Colonic mucosa (tissue), 4 donors: Measurements from ENCODE around the gene NKAIN2. TPM values are rescaled to one million over a fixed set of nuclear protein-coding genes. Genes with fewer than 3 reads are reported as not detected.
A peak's percentile ranks its signal among the peaks of the same experiment; 100 is the strongest.

Experiments used
- DNase-seq: peaks from one replicate; pipeline ENCODE4 v3.0.0-alpha.2; 2020
- H3K27ac ChIP-seq: fragments of 200-600 bp; one replicate; pipeline ENCODE4 v1.8.0; 2021
- H3K27me3 ChIP-seq: fragments of 200-600 bp; one replicate; pipeline ENCODE4 v1.8.0; 2021
- H3K36me3 ChIP-seq: fragments of 200-600 bp; one replicate; pipeline ENCODE4 v1.8.0; 2021
- H3K4me1 ChIP-seq: fragments of 200-600 bp; one replicate; pipeline ENCODE4 v1.8.0; 2021; ENCODE audit warnings: mild to moderate bottlenecking
- H3K4me3 ChIP-seq: fragments of 200-600 bp; one replicate; pipeline ENCODE4 v1.8.0; 2021
- H3K9ac ChIP-seq, 2 donors: one replicate each; pipeline ENCODE4 v1.7.0; 2013; ENCODE audit warnings: control low read depth in 2 of 2, low read depth in 2 of 2, low read length in 2 of 2
- H3K9me3 ChIP-seq: fragments of 200-600 bp; one replicate; pipeline ENCODE4 v1.8.0; 2021
- intact Hi-C: fragments of 100-400 bp; cut with DNase I; formaldehyde crosslinking; loops from one replicate; pipeline ENCODE4 v1.14.1; 2022
- total RNA-seq, 2 donors: library from RNA; stranded (reverse); fragmentation: NEBNext Ultra II Directional in 1 of 2; extraction: Animal tissue kit (Norgen Biotek cat#: 25700) in 1 of 2; gene quantifications; one replicate each; pipeline ENCODE4 v1.2.1, GENCODE V29; 2021
- TF ChIP-seq, protein P1 (sequence below): fragments of 200-600 bp; IDR thresholded peaks from one replicate; pipeline ENCODE4 v1.8.0; 2022; ENCODE audit warnings: antibody characterized with exemption, mild to moderate bottlenecking
- donor health status: healthy.
- donor health status: DM: no; HTN: no; CAD: no.
- donor health status: DM: no; HTN: no; CAD: no.

Gene NKAIN2
- total RNA-seq = under 1 TPM in 1 of 2 donors, not detected in 1; 0.21 TPM

DNA sequence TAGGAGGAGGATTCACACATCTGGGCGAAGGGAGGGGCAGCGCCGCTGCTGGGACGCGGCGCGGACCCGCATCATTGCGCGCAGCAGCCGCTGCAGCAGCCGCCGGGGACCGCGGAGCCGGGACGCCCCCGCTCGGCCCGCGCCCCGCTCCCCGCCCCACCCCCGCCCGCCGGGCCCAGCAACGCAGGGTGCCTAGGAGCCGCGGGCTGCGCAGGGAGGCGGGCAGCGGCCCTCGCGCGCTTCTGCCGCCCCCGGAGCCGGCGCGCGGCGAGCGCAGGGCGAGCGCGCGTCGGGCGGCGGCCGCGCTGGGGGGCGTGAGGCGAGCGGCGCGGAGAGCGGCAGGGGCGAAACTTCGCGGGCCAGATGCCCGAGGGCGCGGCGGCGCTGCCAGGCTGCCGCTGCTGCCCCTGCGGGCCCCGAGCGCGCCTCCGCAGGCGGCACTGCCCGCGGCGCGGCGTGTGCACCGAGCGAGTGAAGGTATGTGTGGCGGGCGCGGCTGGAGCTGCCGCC, at the start of gene NKAIN2:
TSS of gene NKAIN2 (plus strand) at position 362 of the 510 bp plus-strand sequence.
- DNase-seq = no peak
- no peak within 1 kb of the TSS for H3K27ac ChIP-seq
- H3K4me1 ChIP-seq = peaks cover 5% of the 10 kb centered on the region
- intact Hi-C loops = no loop called here
- H3K9me3 ChIP-seq = no peaks in the 10 kb centered on the region
- TF ChIP-seq, protein P1, sequence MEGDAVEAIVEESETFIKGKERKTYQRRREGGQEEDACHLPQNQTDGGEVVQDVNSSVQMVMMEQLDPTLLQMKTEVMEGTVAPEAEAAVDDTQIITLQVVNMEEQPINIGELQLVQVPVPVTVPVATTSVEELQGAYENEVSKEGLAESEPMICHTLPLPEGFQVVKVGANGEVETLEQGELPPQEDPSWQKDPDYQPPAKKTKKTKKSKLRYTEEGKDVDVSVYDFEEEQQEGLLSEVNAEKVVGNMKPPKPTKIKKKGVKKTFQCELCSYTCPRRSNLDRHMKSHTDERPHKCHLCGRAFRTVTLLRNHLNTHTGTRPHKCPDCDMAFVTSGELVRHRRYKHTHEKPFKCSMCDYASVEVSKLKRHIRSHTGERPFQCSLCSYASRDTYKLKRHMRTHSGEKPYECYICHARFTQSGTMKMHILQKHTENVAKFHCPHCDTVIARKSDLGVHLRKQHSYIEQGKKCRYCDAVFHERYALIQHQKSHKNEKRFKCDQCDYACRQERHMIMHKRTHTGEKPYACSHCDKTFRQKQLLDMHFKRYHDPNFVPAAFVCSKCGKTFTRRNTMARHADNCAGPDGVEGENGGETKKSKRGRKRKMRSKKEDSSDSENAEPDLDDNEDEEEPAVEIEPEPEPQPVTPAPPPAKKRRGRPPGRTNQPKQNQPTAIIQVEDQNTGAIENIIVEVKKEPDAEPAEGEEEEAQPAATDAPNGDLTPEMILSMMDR = no peak
- no peaks in the 10 kb centered on the region for H3K36me3 ChIP-seq
- H3K9ac ChIP-seq = peak within 1 kb of the TSS in 1 of 2 donors; percentile 19
- peaks cover 24% of the 10 kb centered on the region for H3K27me3 ChIP-seq
- H3K4me3 ChIP-seq = peak within 1 kb of the TSS; percentile 33

- Histone ChIP-seq H3K4me1 (no peaks in the 10 kb centered on the region), H3K4me3 (no peak overlapping the region), H3K9ac (no peak overlapping the region), H3K36me3 (no peaks in the 10 kb centered on the region), H3K27ac (no peak overlapping the region), H3K9me3 (no peaks in the 10 kb centered on the region), H3K27me3 (no peaks in the 10 kb centered on the region)
- intact Hi-C loops = no loop called here
- no peak for DNase-seq
- TF ChIP-seq, protein P1 = no peak
Observed at GRCh38 chr6:123759472-123759871, 44.2 kb upstream of the NKAIN2 start.

- Histone ChIP-seq H3K9me3 (no peaks in the 10 kb centered on the region), H3K36me3 (no peaks in the 10 kb centered on the region), H3K27me3 (no peaks in the 10 kb centered on the region), H3K4me3 (no peak overlapping the region), H3K9ac (no peak overlapping the region), H3K27ac (no peak overlapping the region), H3K4me1 (no peaks in the 10 kb centered on the region)
- intact Hi-C loops = no loop called here
- TF ChIP-seq, protein P1 = no peak
- DNase-seq = no peak
Observed at GRCh38 chr6:123763904-123764303, 39.8 kb upstream of the NKAIN2 start.

DNA sequence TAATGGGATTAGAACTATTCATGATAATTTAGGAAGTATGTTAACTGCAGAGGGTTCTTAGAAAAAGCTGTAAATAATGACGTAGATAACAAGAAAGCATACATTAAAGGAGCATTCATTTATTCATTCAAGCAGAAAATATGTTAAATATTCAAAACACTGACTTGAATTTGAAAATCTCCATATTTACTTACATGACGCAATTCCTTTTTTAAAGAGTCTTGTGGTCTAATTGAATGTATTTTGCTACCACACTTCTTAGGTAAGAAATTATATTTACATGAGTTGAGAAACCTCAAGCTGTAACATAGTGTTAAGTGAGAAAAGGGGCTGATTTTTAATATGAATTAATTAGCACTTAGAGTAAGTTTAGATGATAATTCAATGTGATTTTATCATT, 38.9 kb upstream of the NKAIN2 start:
- TF ChIP-seq, protein P1 = no peak
- Histone ChIP-seq H3K4me3 (no peak overlapping the region), H3K36me3 (no peaks in the 10 kb centered on the region), H3K27me3 (no peaks in the 10 kb centered on the region), H3K9me3 (no peaks in the 10 kb centered on the region), H3K4me1 (no peaks in the 10 kb centered on the region), H3K27ac (no peak overlapping the region), H3K9ac (no peak overlapping the region)
- no peak for DNase-seq
- intact Hi-C loops = no loop called here

GRCh38 chr6:123768921-123769320, 34.7 kb upstream of the NKAIN2 start:
- Histone ChIP-seq H3K4me3 (no peak overlapping the region), H3K9me3 (no peaks in the 10 kb centered on the region), H3K36me3 (no peaks in the 10 kb centered on the region), H3K27me3 (no peaks in the 10 kb centered on the region), H3K4me1 (no peaks in the 10 kb centered on the region), H3K27ac (no peak overlapping the region), H3K9ac (no peak overlapping the region)
- intact Hi-C loops = no loop called here
- no peak for DNase-seq
- TF ChIP-seq, protein P1 = no peak
